Kidney epithelial cell (primary cell): Measurements from ENCODE around the gene MARCHF9. TPM values are rescaled to one million over a fixed set of nuclear protein-coding genes. Genes with fewer than 3 reads are reported as not detected.

Experiments
- DNase-seq: peaks from one replicate; pipeline ENCODE4 v3.0.0-alpha.2; 2010; ENCODE audit warnings: low read depth
- H3K27me3 ChIP-seq: 2 replicates; pipeline ENCODE4 v1.6.0; 2011; ENCODE audit warnings: low read length; ENCODE audit not compliant: control insufficient read depth, insufficient read depth
- H3K36me3 ChIP-seq: 2 replicates; pipeline ENCODE4 v1.5.1; 2011; ENCODE audit warnings: low read length; ENCODE audit not compliant: control insufficient read depth, insufficient read depth
- H3K4me3 ChIP-seq: 2 replicates; pipeline ENCODE4 v1.5.1; 2011; ENCODE audit warnings: low read depth, mild to moderate bottlenecking, control low read depth, low read length
- total RNA-seq: library from RNA; depleted of rRNA; stranded (reverse); fragments of >200 nt; gene quantifications from 2 replicates; pipeline ENCODE4 v1.2.3, GENCODE V29; 2015
- TF ChIP-seq, protein P1 (sequence below): IDR thresholded peaks from 2 replicates; pipeline ENCODE4 v1.5.1; 2011; ENCODE audit warnings: mild to moderate bottlenecking, moderate library complexity, low read length, control low read depth, inconsistent platforms; ENCODE audit not compliant: insufficient read depth, poor library complexity, severe bottlenecking

MARCHF9 gene
- total RNA-seq, 1 donor from 2014 or later, result 16.7 TPM

DNA sequence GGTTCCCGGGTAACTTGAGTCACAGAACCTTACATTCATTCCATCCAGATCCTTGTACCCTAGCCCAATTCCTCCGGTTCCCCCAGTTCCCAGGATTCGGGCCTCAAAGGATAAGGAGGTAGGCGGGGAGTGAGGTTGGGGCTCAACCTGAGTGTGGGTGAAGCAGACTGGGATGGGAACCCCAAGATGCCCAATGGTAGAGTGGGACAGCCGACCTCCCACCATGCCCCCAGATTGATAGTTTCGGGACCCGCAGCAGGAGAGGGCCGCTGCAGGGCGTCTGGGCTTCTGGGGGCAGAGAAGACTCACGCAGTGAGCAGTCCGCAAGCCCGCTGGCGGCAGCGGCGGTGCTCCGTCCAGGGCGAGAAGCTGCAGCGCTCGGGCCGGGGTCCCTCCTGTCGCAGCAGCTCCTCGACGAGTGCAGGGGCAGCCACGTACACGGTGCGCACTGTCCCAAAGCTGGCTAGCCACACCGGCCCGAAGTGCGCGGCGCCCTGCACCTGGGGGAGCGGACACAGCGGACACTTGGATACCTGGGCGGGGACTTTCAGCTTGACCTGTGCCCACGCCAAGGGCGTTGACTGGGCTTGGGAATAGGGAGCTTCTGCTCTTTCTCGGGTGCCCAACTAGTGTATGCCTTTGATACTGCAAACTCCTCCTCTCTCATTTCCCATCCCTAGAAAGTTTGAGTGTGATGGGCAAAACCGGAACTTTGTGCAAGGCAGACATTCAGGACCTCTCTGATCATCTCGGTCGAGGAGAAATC lies 11.0 kb downstream of the MARCHF9 start:
- peak overlapping the region; percentile 10 for H3K4me3 ChIP-seq
- TF ChIP-seq, protein P1, sequence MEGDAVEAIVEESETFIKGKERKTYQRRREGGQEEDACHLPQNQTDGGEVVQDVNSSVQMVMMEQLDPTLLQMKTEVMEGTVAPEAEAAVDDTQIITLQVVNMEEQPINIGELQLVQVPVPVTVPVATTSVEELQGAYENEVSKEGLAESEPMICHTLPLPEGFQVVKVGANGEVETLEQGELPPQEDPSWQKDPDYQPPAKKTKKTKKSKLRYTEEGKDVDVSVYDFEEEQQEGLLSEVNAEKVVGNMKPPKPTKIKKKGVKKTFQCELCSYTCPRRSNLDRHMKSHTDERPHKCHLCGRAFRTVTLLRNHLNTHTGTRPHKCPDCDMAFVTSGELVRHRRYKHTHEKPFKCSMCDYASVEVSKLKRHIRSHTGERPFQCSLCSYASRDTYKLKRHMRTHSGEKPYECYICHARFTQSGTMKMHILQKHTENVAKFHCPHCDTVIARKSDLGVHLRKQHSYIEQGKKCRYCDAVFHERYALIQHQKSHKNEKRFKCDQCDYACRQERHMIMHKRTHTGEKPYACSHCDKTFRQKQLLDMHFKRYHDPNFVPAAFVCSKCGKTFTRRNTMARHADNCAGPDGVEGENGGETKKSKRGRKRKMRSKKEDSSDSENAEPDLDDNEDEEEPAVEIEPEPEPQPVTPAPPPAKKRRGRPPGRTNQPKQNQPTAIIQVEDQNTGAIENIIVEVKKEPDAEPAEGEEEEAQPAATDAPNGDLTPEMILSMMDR, result no peak
- H3K27me3 ChIP-seq, result peaks cover 29% of the 10 kb centered on the region
- DNase-seq, result no peak
- no peaks in the 10 kb centered on the region for H3K36me3 ChIP-seq

DNA sequence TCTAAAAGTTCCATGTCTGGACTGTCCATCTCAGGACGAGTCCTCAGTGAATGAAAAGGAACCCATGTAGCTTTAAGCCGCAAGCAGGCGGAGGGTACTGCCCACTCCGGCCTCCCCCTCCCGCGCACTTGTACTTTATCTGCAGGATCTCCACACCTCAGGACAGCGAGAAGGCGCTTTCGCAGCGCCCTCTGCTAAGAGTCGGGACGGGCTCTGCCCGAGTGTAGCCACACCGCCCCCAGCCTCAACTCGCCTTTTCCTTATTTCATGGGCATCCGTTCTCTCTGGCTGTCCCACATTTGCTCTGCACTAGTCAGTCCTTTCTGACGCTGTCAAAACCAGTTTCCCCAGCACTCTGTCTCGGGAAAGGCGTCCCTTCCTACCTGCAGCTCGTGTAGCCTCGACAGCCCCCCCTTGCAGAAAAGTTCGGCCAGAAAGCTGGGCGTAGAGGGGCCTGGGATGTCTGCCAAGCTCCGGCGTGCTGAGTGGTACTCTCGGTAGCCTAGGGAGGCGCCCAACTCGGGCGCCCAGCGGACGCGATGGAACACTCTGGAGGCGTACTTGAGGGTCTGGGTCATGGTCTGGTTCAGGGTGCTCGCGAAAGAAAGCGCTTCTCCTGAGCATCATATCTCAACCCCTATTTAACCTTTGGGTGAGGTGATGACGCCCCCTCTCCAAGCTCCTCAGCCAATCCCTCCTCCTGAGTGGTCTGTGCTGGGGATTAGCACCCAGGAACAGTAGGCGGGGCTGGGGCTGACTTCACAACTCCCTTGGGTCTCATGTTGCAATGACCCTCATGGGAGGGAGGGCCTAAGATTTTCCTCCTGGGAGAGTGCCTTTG lies 11.8 kb downstream of the MARCHF9 start, which contains the start of gene CYP27B1:
Gene CYP27B1, minus strand, starts transcription at position 615 of the 841 bp plus-strand sequence. Its CDS starts 37 bp downstream, at position 578.
- H3K36me3 ChIP-seq, result no peaks in the 10 kb centered on the region
- no peak for DNase-seq
- TF ChIP-seq, protein P1, result no peak
- H3K27me3 ChIP-seq, result peaks cover 29% of the 10 kb centered on the region
- H3K4me3 ChIP-seq, result peak within 1 kb of the TSS; percentile 10

DNA sequence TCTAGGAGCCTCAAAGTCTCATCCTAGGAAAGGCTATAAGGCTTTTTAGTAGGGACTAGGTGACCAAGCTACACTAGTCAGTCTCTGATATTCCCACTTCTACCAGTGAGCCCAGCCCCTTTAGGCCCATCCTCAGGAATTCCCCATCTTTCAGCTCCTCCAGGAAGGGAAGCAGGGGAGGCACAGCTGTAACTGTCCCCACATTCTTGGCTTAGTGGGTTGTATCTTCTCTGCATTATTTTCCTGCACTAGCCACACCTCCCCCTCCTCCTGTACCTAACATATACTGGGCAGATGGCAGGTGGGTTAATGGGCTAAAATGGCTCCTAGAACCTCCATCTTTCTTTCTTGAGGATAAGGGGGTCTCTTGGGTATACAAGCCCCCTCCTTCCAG lies 12.4 kb downstream of the MARCHF9 start:
- TF ChIP-seq, protein P1, result no peak
- DNase-seq, result no peak
- Histone ChIP-seq H3K36me3 (no peaks in the 10 kb centered on the region), H3K4me3 (no peak overlapping the region), H3K27me3 (peaks cover 29% of the 10 kb centered on the region)

DNA sequence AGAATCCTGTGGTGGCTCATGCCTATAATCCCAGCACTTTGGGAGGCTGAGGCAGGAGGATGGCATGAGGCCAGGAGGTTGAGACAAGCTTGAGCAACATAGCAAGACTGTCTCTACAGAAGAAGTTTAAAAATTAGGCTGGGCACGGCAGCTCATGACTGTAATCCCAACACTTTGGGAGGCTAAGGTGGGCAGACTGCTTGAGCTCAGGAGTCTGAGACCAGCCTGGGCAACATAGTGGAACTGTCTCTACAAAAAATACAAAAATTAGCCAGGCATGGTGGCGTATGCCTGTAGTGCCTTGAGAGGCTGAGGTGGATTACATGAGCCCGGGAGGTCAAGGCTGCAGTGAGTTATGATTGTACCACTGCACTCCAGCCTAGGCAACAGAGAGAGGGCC lies 13.0 kb downstream of the MARCHF9 start:
- H3K4me3 ChIP-seq, result no peak overlapping the region

DNA sequence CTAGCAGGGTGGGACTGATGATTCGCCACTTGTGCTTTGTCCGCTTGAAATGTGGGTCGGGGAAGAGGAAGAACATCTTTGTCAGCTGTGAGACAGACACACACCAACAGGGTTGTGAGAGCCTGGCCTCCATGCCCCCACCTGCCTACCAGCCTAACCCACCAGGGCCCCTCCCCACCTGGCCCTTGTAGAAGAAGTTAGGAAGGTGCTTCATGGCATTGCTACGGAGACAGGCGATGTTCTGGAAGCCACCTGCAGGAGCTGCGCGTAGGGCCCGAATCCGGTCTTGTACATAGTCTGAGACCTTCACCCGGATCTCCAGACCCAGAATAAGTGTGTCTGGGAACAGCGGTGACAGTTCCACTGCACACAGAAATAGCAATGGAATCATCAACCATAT lies 14.7 kb downstream of the MARCHF9 start:
- Histone ChIP-seq H3K27me3 (peaks cover 18% of the 10 kb centered on the region), H3K4me3 (no peak overlapping the region), H3K36me3 (no peaks in the 10 kb centered on the region)
- TF ChIP-seq, protein P1, result no peak
- no peak for DNase-seq

More for the DNA sequence above, 13.0 kb downstream of the MARCHF9 start:
- Histone ChIP-seq H3K36me3 (no peaks in the 10 kb centered on the region), H3K27me3 (peaks cover 29% of the 10 kb centered on the region)
- no peak for DNase-seq
- TF ChIP-seq, protein P1, result no peak
